Neural progenitor cell (in vitro differentiated cells): ENCODE results near the gene BCAT1.

Source experiments
- EZH2 ChIP-seq: fragments of 200-600 bp; sonication (generic); IDR thresholded peaks from 2 replicates; pipeline ENCODE4 v1.6.1; 2017; ENCODE audit warnings: antibody characterized with exemption, mild to moderate bottlenecking, moderate library complexity
- TF ChIP-seq, protein P1 (sequence below): fragments of 200-600 bp; sonication (generic); IDR thresholded peaks from 2 replicates; pipeline ENCODE4 v1.5.1; 2017; ENCODE audit warnings: antibody characterized with exemption, mild to moderate bottlenecking

DNA sequence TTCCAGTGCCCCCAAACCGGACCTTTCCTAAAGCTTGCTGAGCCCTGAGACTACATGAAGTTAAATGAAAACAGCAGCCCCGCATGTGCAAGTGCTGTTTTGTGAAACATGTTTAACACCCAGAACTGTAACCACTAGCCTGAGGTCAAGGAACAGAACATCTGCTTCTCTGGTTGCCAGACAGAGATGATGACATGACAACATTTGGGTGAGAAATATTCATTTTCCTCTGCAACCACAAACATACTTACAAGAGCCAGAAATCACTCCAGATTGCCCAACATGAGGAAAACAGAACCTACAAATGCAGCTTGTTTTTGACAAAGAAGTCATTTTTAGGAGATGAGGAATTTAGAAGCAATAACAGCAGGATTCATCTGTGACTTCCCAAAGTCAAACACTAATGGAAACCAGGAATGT is 110.4 kb downstream of the BCAT1 start:
- TF ChIP-seq, protein P1, sequence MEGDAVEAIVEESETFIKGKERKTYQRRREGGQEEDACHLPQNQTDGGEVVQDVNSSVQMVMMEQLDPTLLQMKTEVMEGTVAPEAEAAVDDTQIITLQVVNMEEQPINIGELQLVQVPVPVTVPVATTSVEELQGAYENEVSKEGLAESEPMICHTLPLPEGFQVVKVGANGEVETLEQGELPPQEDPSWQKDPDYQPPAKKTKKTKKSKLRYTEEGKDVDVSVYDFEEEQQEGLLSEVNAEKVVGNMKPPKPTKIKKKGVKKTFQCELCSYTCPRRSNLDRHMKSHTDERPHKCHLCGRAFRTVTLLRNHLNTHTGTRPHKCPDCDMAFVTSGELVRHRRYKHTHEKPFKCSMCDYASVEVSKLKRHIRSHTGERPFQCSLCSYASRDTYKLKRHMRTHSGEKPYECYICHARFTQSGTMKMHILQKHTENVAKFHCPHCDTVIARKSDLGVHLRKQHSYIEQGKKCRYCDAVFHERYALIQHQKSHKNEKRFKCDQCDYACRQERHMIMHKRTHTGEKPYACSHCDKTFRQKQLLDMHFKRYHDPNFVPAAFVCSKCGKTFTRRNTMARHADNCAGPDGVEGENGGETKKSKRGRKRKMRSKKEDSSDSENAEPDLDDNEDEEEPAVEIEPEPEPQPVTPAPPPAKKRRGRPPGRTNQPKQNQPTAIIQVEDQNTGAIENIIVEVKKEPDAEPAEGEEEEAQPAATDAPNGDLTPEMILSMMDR = no peak
- no peak for TF ChIP-seq EZH2
